GM04504 (cell line): ENCODE measurements around the gene TMEM9.

Experiments used
- DNase-seq: peaks from one replicate; pipeline ENCODE4 v3.0.0-alpha.2; 2012; ENCODE audit warnings: low read depth

Gene TMEM9

GRCh38 chr1:201105688-201106087 lies 48.6 kb downstream of the TMEM9 start:
- no peak for DNase-seq

GRCh38 chr1:201104141-201104540 lies 50.1 kb downstream of the TMEM9 start:
- no peak for DNase-seq

GRCh38 chr1:201103666-201104065 lies 50.6 kb downstream of the TMEM9 start:
- DNase-seq, result no peak

GRCh38 chr1:201100169-201100930 lies 53.9 kb downstream of the TMEM9 start:
- no peak for DNase-seq

GRCh38 chr1:201098992-201099677 lies 55.1 kb downstream of the TMEM9 start:
- no peak for DNase-seq

- no peak for DNase-seq
Measured at GRCh38 chr1:201096977-201097856, 57.1 kb downstream of the TMEM9 start.

- no peak for DNase-seq
Measured at GRCh38 chr1:201096041-201096461, 58.2 kb downstream of the TMEM9 start.

GRCh38 chr1:201095581-201095980 lies 58.7 kb downstream of the TMEM9 start:
- DNase-seq, result no peak

GRCh38 chr1:201094832-201095231 lies 59.4 kb downstream of the TMEM9 start:
- DNase-seq, result no peak

GRCh38 chr1:201093962-201094361 lies 60.3 kb downstream of the TMEM9 start:
- DNase-seq, result no peak

- no peak for DNase-seq
Measured at GRCh38 chr1:201093561-201093960, 60.7 kb downstream of the TMEM9 start.

GRCh38 chr1:201092738-201093137 lies 61.5 kb downstream of the TMEM9 start:
- DNase-seq, result no peak

GRCh38 chr1:201091256-201091655 lies 63.0 kb downstream of the TMEM9 start:
- DNase-seq, result no peak

GRCh38 chr1:201090541-201090940 lies 63.7 kb downstream of the TMEM9 start:
- no peak for DNase-seq

- DNase-seq, result no peak
Measured at GRCh38 chr1:201089596-201089995, 64.7 kb downstream of the TMEM9 start.

- no peak for DNase-seq
Measured at GRCh38 chr1:201088901-201089525, 65.3 kb downstream of the TMEM9 start.

- no peak for DNase-seq
Measured at GRCh38 chr1:201088395-201088794, 65.9 kb downstream of the TMEM9 start.

- DNase-seq, result peak; percentile 28
Measured at GRCh38 chr1:201085902-201086735, 68.2 kb downstream of the TMEM9 start.
